ENCODE results near the gene AP1G1. TPM values are rescaled to one million over a fixed set of nuclear protein-coding genes. Genes with fewer than 3 reads are reported as not detected.
"Not testable (repeated sequence)": the region's sequence is repeated elsewhere in the genome, so short reads cannot be mapped to it uniquely, and the experiment has no call there.

Gene AP1G1
- total RNA-seq, 1 experiment from 2014 or later: 95.6 TPM

- Histone ChIP-seq H3K4me3 (ENCODE audit: low read depth, low read length, poor library complexity, severe bottlenecking) (no peak overlapping the region), H3K4me1 (ENCODE audit: insufficient read depth, low read length, poor library complexity, severe bottlenecking) (no peaks in the 10 kb centered on the region), H3K36me3 (ENCODE audit: insufficient read depth, low read length, poor library complexity, severe bottlenecking) (no peaks in the 10 kb centered on the region), H3K27me3 (replicated peaks; ENCODE audit: insufficient read depth, low read depth, low read length, poor library complexity) (no peaks in the 10 kb centered on the region), H3K27ac (ENCODE audit: low read depth, low read length, poor library complexity, severe bottlenecking) (no peak overlapping the region), H3K9me3 (ENCODE audit: low read depth, low read length, poor library complexity, severe bottlenecking) (no peaks in the 10 kb centered on the region)
- intact Hi-C loops (cut with micrococcal nuclease; ENCODE audit: unreplicated experiment): no loop called here
- CTCF ChIA-PET: no interaction called here
- TF ChIP-seq CTCF (conservative IDR thresholded peaks at IDR 0.05; ENCODE audit: low read depth, low read length) (no peak), EZH2 (IDR thresholded peaks at IDR 0.05; ENCODE audit: borderline replicate concordance, low read depth, low read length, poor library complexity, severe bottlenecking) (no peak)
- no TSS peak for BruUV-seq (replicated peaks)
- DNase-seq (ENCODE audit: low spot score): no peak
- POLR2A ChIA-PET (ENCODE audit: low non-redundant PET): no interaction called here
Observed at GRCh38 chr16:71840052-71840451, 31.4 kb upstream of the AP1G1 start.

GRCh38 chr16:71837150-71837549 lies 28.5 kb upstream of the AP1G1 start:
- CTCF ChIA-PET: no interaction called here
- H3K4me1 ChIP-seq (ENCODE audit: insufficient read depth, low read length, poor library complexity, severe bottlenecking): no peaks in the 10 kb centered on the region
- no TSS peak for BruUV-seq (replicated peaks)
- H3K36me3 ChIP-seq (ENCODE audit: insufficient read depth, low read length, poor library complexity, severe bottlenecking): no peaks in the 10 kb centered on the region
- intact Hi-C loops (cut with micrococcal nuclease; ENCODE audit: unreplicated experiment): no loop called here
- DNase-seq (ENCODE audit: low spot score): no peak
- H3K27me3 ChIP-seq (replicated peaks; ENCODE audit: insufficient read depth, low read depth, low read length, poor library complexity): no peaks in the 10 kb centered on the region
- H3K4me3 ChIP-seq (ENCODE audit: low read depth, low read length, poor library complexity, severe bottlenecking): no peak overlapping the region
- TF ChIP-seq CTCF (conservative IDR thresholded peaks at IDR 0.05; ENCODE audit: low read depth, low read length) (no peak), EZH2 (IDR thresholded peaks at IDR 0.05; ENCODE audit: borderline replicate concordance, low read depth, low read length, poor library complexity, severe bottlenecking) (no peak)
- no peaks in the 10 kb centered on the region for H3K9me3 ChIP-seq (ENCODE audit: low read depth, low read length, poor library complexity, severe bottlenecking)
- H3K27ac ChIP-seq (ENCODE audit: low read depth, low read length, poor library complexity, severe bottlenecking): no peak overlapping the region
- POLR2A ChIA-PET (ENCODE audit: low non-redundant PET): no interaction called here

- no peaks in the 10 kb centered on the region for H3K9me3 ChIP-seq (ENCODE audit: low read depth, low read length, poor library complexity, severe bottlenecking)
- H3K27me3 ChIP-seq (replicated peaks; ENCODE audit: insufficient read depth, low read depth, low read length, poor library complexity): no peaks in the 10 kb centered on the region
- no peaks in the 10 kb centered on the region for H3K36me3 ChIP-seq (ENCODE audit: insufficient read depth, low read length, poor library complexity, severe bottlenecking)
- CTCF ChIA-PET: no interaction called here
- no peak overlapping the region for H3K4me3 ChIP-seq (ENCODE audit: low read depth, low read length, poor library complexity, severe bottlenecking)
- TF ChIP-seq EZH2 (IDR thresholded peaks at IDR 0.05; ENCODE audit: borderline replicate concordance, low read depth, low read length, poor library complexity, severe bottlenecking) (no peak), CTCF (conservative IDR thresholded peaks at IDR 0.05; ENCODE audit: low read depth, low read length) (no peak)
- no peak overlapping the region for H3K27ac ChIP-seq (ENCODE audit: low read depth, low read length, poor library complexity, severe bottlenecking)
- intact Hi-C loops (cut with micrococcal nuclease; ENCODE audit: unreplicated experiment): no loop called here
- POLR2A ChIA-PET (ENCODE audit: low non-redundant PET): no interaction called here
- no peaks in the 10 kb centered on the region for H3K4me1 ChIP-seq (ENCODE audit: insufficient read depth, low read length, poor library complexity, severe bottlenecking)
- no peak for DNase-seq (ENCODE audit: low spot score)
- BruUV-seq (replicated peaks): no TSS peak
Observed at GRCh38 chr16:71834291-71834690, 25.7 kb upstream of the AP1G1 start.

GRCh38 chr16:71832112-71832511 lies 23.5 kb upstream of the AP1G1 start:
- DNase-seq (ENCODE audit: low spot score); BruUV-seq (replicated peaks); CTCF ChIA-PET; H3K27ac ChIP-seq (ENCODE audit: low read depth, low read length, poor library complexity, severe bottlenecking); POLR2A ChIA-PET (ENCODE audit: low non-redundant PET); H3K4me3 ChIP-seq (ENCODE audit: low read depth, low read length, poor library complexity, severe bottlenecking); H3K4me1 ChIP-seq (ENCODE audit: insufficient read depth, low read length, poor library complexity, severe bottlenecking); intact Hi-C loops (cut with micrococcal nuclease; ENCODE audit: unreplicated experiment); H3K9me3 ChIP-seq (ENCODE audit: low read depth, low read length, poor library complexity, severe bottlenecking); H3K36me3 ChIP-seq (ENCODE audit: insufficient read depth, low read length, poor library complexity, severe bottlenecking); H3K27me3 ChIP-seq (replicated peaks; ENCODE audit: insufficient read depth, low read depth, low read length, poor library complexity): not testable (repeated sequence)

- H3K9me3 ChIP-seq (ENCODE audit: low read depth, low read length, poor library complexity, severe bottlenecking); intact Hi-C loops (cut with micrococcal nuclease; ENCODE audit: unreplicated experiment); CTCF ChIA-PET; H3K27me3 ChIP-seq (replicated peaks; ENCODE audit: insufficient read depth, low read depth, low read length, poor library complexity); POLR2A ChIA-PET (ENCODE audit: low non-redundant PET); H3K4me1 ChIP-seq (ENCODE audit: insufficient read depth, low read length, poor library complexity, severe bottlenecking); H3K4me3 ChIP-seq (ENCODE audit: low read depth, low read length, poor library complexity, severe bottlenecking); H3K36me3 ChIP-seq (ENCODE audit: insufficient read depth, low read length, poor library complexity, severe bottlenecking); DNase-seq (ENCODE audit: low spot score); H3K27ac ChIP-seq (ENCODE audit: low read depth, low read length, poor library complexity, severe bottlenecking); BruUV-seq (replicated peaks): not testable (repeated sequence)
Observed at GRCh38 chr16:71831698-71832097, 23.1 kb upstream of the AP1G1 start.

All from A673 (cell line).